ENCODE results near the gene CRYBG3. TPM values are rescaled to one million over a fixed set of nuclear protein-coding genes. Genes with fewer than 3 reads are reported as not detected.

The CRYBG3 gene
- total and polyA plus RNA-seq, 2 of the 13 experiments (the other 11 are each of a cell fraction or from before 2014, with no cell fraction given), result 3.8 to 15.9 TPM

DNA sequence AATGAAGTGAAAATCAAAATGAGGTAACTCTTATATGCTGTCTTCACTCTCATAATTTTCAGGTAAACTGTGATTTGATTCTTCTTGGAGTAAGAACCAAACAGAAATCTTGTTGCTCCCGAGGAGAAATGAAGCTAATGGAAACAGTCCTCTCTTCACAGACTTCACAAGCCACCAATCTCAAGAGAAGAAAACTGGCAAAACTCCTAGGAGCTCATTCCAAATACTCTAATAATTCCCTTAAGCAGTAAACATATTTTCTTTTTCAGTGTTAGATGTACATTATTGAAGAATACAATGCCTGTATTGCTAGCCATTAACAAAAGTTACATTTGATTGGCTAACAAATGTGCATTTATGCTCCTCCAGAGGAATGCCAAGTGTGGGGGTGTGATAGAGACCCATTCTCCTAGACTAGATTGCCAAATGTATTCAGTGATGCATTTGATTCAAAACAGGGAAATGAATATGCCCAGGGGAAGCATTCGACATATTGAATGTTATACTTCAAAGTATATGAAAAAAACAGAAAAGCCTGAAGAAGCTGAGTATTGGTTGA, 162.2 kb downstream of the CRYBG3 start:
- Histone ChIP-seq H4K20me1 (ENCODE audit: insufficient read depth, low read length) (no peaks in the 10 kb centered on the region), H3K9ac (ENCODE audit: insufficient read depth, low read depth, low read length) (no peak overlapping the region), H3K27ac (ENCODE audit: extremely low read length, insufficient read depth, low read length) (no peak overlapping the region), H3K36me3 (replicated peaks in 1 of 2; ENCODE audit: control insufficient read depth in 1 of 2, insufficient read depth in 2 of 2, low read length in 2 of 2) (no peaks in the 10 kb centered on the region), H2AFZ (ENCODE audit: low read length) (no peak overlapping the region), H3K79me2 (ENCODE audit: insufficient read depth, low read length) (no peaks in the 10 kb centered on the region), H3K4me1 (ENCODE audit: insufficient read depth, low read length) (peaks cover 20% of the 10 kb centered on the region), H3K27me3 (ENCODE audit: control insufficient read depth in 1 of 2, insufficient read depth in 2 of 2, low read length in 2 of 2) (no peaks in the 10 kb centered on the region), H3K4me2 (ENCODE audit: low read depth, low read length) (no peak overlapping the region), H3K9me3 (ENCODE audit: low read length) (no peaks in the 10 kb centered on the region), H3K4me3 (replicated peaks in 1 of 3; ENCODE audit: insufficient read depth in 1 of 3, low read depth in 2 of 3, low read length in 3 of 3) (no peak overlapping the region)
- 73% methylated on average over 2 of the region's 2 CpGs for WGBS (ENCODE audit: low lambda C conversion rate)
- FAIRE-seq, result no peak
- ChIA-PET CTCF (ENCODE audit: low intra/inter-chr PET ratio, low total read pairs) (no interaction called here), POLR2A (no interaction called here)
- BruUV-seq (replicated peaks), result no TSS peak
- no peak for ATAC-seq
- TF ChIP-seq LCORL (IDR thresholded peaks at IDR 0.05) (no peak), LCORL (CRISPR knock-in tag; IDR thresholded peaks at IDR 0.05) (no peak), ARNT (IDR thresholded peaks at IDR 0.05) (no peak)
- TF ChIP-seq, protein P1, sequence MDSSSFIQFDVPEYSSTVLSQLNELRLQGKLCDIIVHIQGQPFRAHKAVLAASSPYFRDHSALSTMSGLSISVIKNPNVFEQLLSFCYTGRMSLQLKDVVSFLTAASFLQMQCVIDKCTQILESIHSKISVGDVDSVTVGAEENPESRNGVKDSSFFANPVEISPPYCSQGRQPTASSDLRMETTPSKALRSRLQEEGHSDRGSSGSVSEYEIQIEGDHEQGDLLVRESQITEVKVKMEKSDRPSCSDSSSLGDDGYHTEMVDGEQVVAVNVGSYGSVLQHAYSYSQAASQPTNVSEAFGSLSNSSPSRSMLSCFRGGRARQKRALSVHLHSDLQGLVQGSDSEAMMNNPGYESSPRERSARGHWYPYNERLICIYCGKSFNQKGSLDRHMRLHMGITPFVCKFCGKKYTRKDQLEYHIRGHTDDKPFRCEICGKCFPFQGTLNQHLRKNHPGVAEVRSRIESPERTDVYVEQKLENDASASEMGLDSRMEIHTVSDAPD (CRISPR knock-in tag; IDR thresholded peaks at IDR 0.05), result no peak
- DNase-seq (ENCODE audit: low spot score), result no peak
- intact Hi-C loops (cut with micrococcal nuclease; ENCODE audit: unreplicated experiment), result no loop called here
- in situ Hi-C loops (cut with HindIII; ENCODE audit: extremely low pct_ligation_motif_present, low pct_unique_long_range_greater_than_20kb), result no loop called here

DNA sequence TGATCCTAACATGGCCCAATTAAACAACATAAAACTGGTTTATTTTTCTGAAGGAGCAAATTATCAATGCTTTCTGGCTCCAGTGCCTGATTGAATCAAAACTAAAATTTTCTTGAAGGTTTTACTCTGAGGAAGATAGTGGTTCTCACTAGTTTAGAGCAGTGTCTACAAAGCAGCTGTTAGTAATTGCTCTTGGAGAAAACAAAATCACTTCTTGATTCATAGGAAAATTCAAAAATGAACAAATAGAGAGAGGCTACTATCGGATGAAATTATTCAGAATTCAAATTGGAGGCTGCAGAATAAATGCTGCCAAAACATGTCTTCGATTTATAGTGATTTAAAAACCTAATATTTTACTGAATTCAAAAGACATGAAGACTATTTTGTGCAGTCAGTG, 165.5 kb downstream of the CRYBG3 start:
- Histone ChIP-seq H3K27me3 (ENCODE audit: control insufficient read depth in 1 of 2, insufficient read depth in 2 of 2, low read length in 2 of 2) (no peaks in the 10 kb centered on the region), H3K4me2 (ENCODE audit: low read depth, low read length) (no peak overlapping the region), H4K20me1 (ENCODE audit: insufficient read depth, low read length) (no peaks in the 10 kb centered on the region), H3K9ac (ENCODE audit: insufficient read depth, low read depth, low read length) (no peak overlapping the region), H3K9me3 (ENCODE audit: low read length) (no peaks in the 10 kb centered on the region), H3K36me3 (replicated peaks in 1 of 2; ENCODE audit: control insufficient read depth in 1 of 2, insufficient read depth in 2 of 2, low read length in 2 of 2) (no peaks in the 10 kb centered on the region), H3K27ac (ENCODE audit: extremely low read length, insufficient read depth, low read length) (no peak overlapping the region), H3K4me3 (replicated peaks in 1 of 3; ENCODE audit: insufficient read depth in 1 of 3, low read depth in 2 of 3, low read length in 3 of 3) (no peak overlapping the region), H2AFZ (ENCODE audit: low read length) (no peak overlapping the region), H3K4me1 (ENCODE audit: insufficient read depth, low read length) (peaks cover 27% of the 10 kb centered on the region), H3K79me2 (ENCODE audit: insufficient read depth, low read length) (no peaks in the 10 kb centered on the region)
- POLR2A ChIA-PET, result no interaction called here
- no peak for DNase-seq (ENCODE audit: low spot score)
- CTCF ChIA-PET (ENCODE audit: low intra/inter-chr PET ratio, low total read pairs), result no interaction called here
- no peak for ATAC-seq
- BruUV-seq (replicated peaks), result no TSS peak
- 54% methylated on average over 2 of the region's 2 CpGs for WGBS (ENCODE audit: low lambda C conversion rate)
- intact Hi-C loops (cut with micrococcal nuclease; ENCODE audit: unreplicated experiment) (no loop called here), in situ Hi-C loops (cut with HindIII; ENCODE audit: extremely low pct_ligation_motif_present, low pct_unique_long_range_greater_than_20kb) (no loop called here)
- no peak for FAIRE-seq
- TF ChIP-seq, protein P2, sequence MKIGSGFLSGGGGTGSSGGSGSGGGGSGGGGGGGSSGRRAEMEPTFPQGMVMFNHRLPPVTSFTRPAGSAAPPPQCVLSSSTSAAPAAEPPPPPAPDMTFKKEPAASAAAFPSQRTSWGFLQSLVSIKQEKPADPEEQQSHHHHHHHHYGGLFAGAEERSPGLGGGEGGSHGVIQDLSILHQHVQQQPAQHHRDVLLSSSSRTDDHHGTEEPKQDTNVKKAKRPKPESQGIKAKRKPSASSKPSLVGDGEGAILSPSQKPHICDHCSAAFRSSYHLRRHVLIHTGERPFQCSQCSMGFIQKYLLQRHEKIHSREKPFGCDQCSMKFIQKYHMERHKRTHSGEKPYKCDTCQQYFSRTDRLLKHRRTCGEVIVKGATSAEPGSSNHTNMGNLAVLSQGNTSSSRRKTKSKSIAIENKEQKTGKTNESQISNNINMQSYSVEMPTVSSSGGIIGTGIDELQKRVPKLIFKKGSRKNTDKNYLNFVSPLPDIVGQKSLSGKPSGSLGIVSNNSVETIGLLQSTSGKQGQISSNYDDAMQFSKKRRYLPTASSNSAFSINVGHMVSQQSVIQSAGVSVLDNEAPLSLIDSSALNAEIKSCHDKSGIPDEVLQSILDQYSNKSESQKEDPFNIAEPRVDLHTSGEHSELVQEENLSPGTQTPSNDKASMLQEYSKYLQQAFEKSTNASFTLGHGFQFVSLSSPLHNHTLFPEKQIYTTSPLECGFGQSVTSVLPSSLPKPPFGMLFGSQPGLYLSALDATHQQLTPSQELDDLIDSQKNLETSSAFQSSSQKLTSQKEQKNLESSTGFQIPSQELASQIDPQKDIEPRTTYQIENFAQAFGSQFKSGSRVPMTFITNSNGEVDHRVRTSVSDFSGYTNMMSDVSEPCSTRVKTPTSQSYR (CRISPR knock-in tag; IDR thresholded peaks at IDR 0.05; ENCODE audit: borderline replicate concordance), result no peak
- TF ChIP-seq, protein P3, sequence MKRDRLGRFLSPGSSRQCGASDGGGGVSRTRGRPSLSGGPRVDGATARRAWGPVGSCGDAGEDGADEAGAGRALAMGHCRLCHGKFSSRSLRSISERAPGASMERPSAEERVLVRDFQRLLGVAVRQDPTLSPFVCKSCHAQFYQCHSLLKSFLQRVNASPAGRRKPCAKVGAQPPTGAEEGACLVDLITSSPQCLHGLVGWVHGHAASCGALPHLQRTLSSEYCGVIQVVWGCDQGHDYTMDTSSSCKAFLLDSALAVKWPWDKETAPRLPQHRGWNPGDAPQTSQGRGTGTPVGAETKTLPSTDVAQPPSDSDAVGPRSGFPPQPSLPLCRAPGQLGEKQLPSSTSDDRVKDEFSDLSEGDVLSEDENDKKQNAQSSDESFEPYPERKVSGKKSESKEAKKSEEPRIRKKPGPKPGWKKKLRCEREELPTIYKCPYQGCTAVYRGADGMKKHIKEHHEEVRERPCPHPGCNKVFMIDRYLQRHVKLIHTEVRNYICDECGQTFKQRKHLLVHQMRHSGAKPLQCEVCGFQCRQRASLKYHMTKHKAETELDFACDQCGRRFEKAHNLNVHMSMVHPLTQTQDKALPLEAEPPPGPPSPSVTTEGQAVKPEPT (CRISPR knock-in tag; IDR thresholded peaks at IDR 0.05; ENCODE audit: low read depth), result no peak
- TF ChIP-seq ZBTB8A (CRISPR knock-in tag; IDR thresholded peaks at IDR 0.05; ENCODE audit: borderline replicate concordance, low read depth), result no peak
- TF ChIP-seq NFE2 (CRISPR knock-in tag; IDR thresholded peaks at IDR 0.05), result no peak
- TF ChIP-seq PHF21A (CRISPR knock-in tag; IDR thresholded peaks at IDR 0.05), result no peak
- TF ChIP-seq ZNF468 (CRISPR knock-in tag; IDR thresholded peaks at IDR 0.05), result no peak
- TF ChIP-seq, protein P4, sequence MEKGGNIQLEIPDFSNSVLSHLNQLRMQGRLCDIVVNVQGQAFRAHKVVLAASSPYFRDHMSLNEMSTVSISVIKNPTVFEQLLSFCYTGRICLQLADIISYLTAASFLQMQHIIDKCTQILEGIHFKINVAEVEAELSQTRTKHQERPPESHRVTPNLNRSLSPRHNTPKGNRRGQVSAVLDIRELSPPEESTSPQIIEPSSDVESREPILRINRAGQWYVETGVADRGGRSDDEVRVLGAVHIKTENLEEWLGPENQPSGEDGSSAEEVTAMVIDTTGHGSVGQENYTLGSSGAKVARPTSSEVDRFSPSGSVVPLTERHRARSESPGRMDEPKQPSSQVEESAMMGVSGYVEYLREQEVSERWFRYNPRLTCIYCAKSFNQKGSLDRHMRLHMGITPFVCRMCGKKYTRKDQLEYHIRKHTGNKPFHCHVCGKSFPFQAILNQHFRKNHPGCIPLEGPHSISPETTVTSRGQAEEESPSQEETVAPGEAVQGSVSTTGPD (CRISPR knock-in tag; IDR thresholded peaks at IDR 0.05), result no peak
